ENCODE measurements around the gene HAL. TPM values are rescaled to one million over a fixed set of nuclear protein-coding genes. Genes with fewer than 3 reads are reported as not detected.

Gene HAL
- total and polyA plus RNA-seq, 2 donors (not counting 1 experiment from before 2014, with no cell fraction given): 1.3 to 4.8 TPM

GRCh38 chr12:96045566-96045965 is 49.4 kb upstream of the HAL start:
- Mint-ChIP-seq H3K27me3 (no peaks in the 10 kb centered on the region), H3K9me3 (ENCODE audit: insufficient read depth) (no peaks in the 10 kb centered on the region), H3K27ac (peak overlapping the region; percentile 87), H3K4me3 (peak overlapping the region; percentile 75), H3K4me1 (peaks cover 59% of the 10 kb centered on the region)
- Histone ChIP-seq H3K4me3 (ENCODE audit: control extremely low read depth in 1 of 5, extremely low read depth in 1 of 5, insufficient read depth in 1 of 5, low read depth in 2 of 5, low read length in 4 of 5) (no peak overlapping the region), H3K4me1 (ENCODE audit: control insufficient read depth in 2 of 2, insufficient read depth in 2 of 2, low read length in 2 of 2) (peaks cover 61 to 67% of the 10 kb centered on the region in 2 donors), H3K27me3 (replicated peaks in 1 of 4; ENCODE audit: control extremely low read depth in 1 of 4, control insufficient read depth in 3 of 4, insufficient read depth in 4 of 4, low read length in 3 of 4) (no peaks in the 10 kb centered on the region), H4K20me1 (ENCODE audit: control insufficient read depth, insufficient read depth, low read length, poor library complexity, severe bottlenecking) (no peaks in the 10 kb centered on the region), H3K79me2 (ENCODE audit: control insufficient read depth, insufficient read depth, low read length) (no peaks in the 10 kb centered on the region), H3K9me3 (ENCODE audit: control extremely low read depth in 1 of 3, control insufficient read depth in 2 of 3, insufficient read depth in 1 of 3, low read length in 2 of 3) (peaks cover 0 to 6% (median 0%) of the 10 kb centered on the region in 3 donors), H2AFZ (ENCODE audit: insufficient read depth, low read depth, low read length, poor library complexity, severe bottlenecking) (peak overlapping the region; percentile 53), H3K36me3 (replicated peaks in 1 of 2; ENCODE audit: control extremely low read depth in 1 of 2, control insufficient read depth in 1 of 2, extremely low read depth in 1 of 2, insufficient read depth in 2 of 2, low read length in 1 of 2) (no peaks in the 10 kb centered on the region), H3K27ac (ENCODE audit: low read length in 2 of 2) (peak overlapping the region; percentile 61 to 82), H3K9ac (ENCODE audit: low read length) (no peak overlapping the region), H3K4me2 (replicated peaks; ENCODE audit: low read depth, low read length, poor library complexity, severe bottlenecking) (peak overlapping the region; percentile 63)
- TF ChIP-seq EZH2 (IDR thresholded peaks at IDR 0.05; ENCODE audit: borderline replicate concordance, insufficient read depth, low read depth, low read length, poor library complexity, severe bottlenecking): no peak
- no peak for TF ChIP-seq CTCF (IDR thresholded peaks at IDR 0.05)
- intact Hi-C loops (cut with micrococcal nuclease): loop anchor here (1.0 to 2.0 kb wide), 2 partner anchors 9 to 17 kb away; no protein-coding TSS in a partner anchor
- POLR2A ChIA-PET: interaction anchor here (0.7 to 2.0 kb wide), 4 partner anchors 10 to 458 kb away, joined by 3 to 15 read pairs (median 7); partner anchors contain the start of genes CDK17 and LTA4H
- DNase-seq (peak; percentile 76), ATAC-seq (ENCODE audit: low read depth) (peak; percentile 71)
- CTCF ChIA-PET: interaction anchor here (0.8 to 1.8 kb wide), 5 partner anchors 12 to 471 kb away, joined by 3 to 6 read pairs (median 4); no protein-coding TSS in a partner anchor
- WGBS (ENCODE audit: insufficient coverage): 23% methylated on average over 7 of the region's 7 CpGs

DNA sequence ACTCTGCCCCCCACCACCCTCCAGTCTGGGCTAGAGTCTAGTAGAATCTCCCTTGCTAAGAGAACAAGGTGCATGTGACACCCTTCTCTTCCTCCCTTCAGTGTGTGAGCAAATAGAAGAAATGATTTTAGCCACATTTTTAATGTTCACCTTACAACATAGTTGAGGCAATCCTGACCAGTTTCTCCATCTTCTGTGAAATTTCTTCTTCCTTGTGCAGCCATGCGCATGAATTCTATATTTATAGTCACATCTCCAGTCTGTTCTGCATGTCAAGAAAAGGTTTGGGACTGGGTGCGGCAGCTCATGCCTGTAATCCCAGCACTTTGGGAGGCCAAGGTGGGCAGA is 48.8 kb upstream of the HAL start:
- Histone ChIP-seq H3K9ac (ENCODE audit: low read length) (peak overlapping the region; percentile 10), H3K9me3 (ENCODE audit: control extremely low read depth in 1 of 3, control insufficient read depth in 2 of 3, insufficient read depth in 1 of 3, low read length in 2 of 3) (peaks cover 0 to 6% (median 0%) of the 10 kb centered on the region in 3 donors), H3K27ac (ENCODE audit: low read length in 2 of 2) (peak overlapping the region; percentile 61 to 82), H4K20me1 (ENCODE audit: control insufficient read depth, insufficient read depth, low read length, poor library complexity, severe bottlenecking) (no peaks in the 10 kb centered on the region), H3K36me3 (replicated peaks in 1 of 2; ENCODE audit: control extremely low read depth in 1 of 2, control insufficient read depth in 1 of 2, extremely low read depth in 1 of 2, insufficient read depth in 2 of 2, low read length in 1 of 2) (no peaks in the 10 kb centered on the region), H3K4me3 (ENCODE audit: control extremely low read depth in 1 of 5, extremely low read depth in 1 of 5, insufficient read depth in 1 of 5, low read depth in 2 of 5, low read length in 4 of 5) (peak overlapping the region in 1 of 5 experiments; percentile 26), H3K27me3 (replicated peaks in 1 of 4; ENCODE audit: control extremely low read depth in 1 of 4, control insufficient read depth in 3 of 4, insufficient read depth in 4 of 4, low read length in 3 of 4) (no peaks in the 10 kb centered on the region), H3K4me2 (replicated peaks; ENCODE audit: low read depth, low read length, poor library complexity, severe bottlenecking) (peak overlapping the region; percentile 63), H3K79me2 (ENCODE audit: control insufficient read depth, insufficient read depth, low read length) (no peaks in the 10 kb centered on the region), H3K4me1 (ENCODE audit: control insufficient read depth in 2 of 2, insufficient read depth in 2 of 2, low read length in 2 of 2) (peaks cover 61 to 67% of the 10 kb centered on the region in 2 donors), H2AFZ (ENCODE audit: insufficient read depth, low read depth, low read length, poor library complexity, severe bottlenecking) (no peak overlapping the region)
- Mint-ChIP-seq H3K4me1 (peaks cover 59% of the 10 kb centered on the region), H3K27me3 (no peaks in the 10 kb centered on the region), H3K9me3 (ENCODE audit: insufficient read depth) (no peaks in the 10 kb centered on the region), H3K4me3 (peak overlapping the region; percentile 74), H3K27ac (peak overlapping the region; percentile 87)
- ATAC-seq (ENCODE audit: low read depth) (peak; percentile 4), DNase-seq (no peak)
- TF ChIP-seq EZH2 (IDR thresholded peaks at IDR 0.05; ENCODE audit: borderline replicate concordance, insufficient read depth, low read depth, low read length, poor library complexity, severe bottlenecking) (no peak), CTCF (IDR thresholded peaks at IDR 0.05) (no peak)
- CTCF ChIA-PET: interaction anchor here (0.8 to 1.8 kb wide), 4 partner anchors 11 to 472 kb away, joined by 3 to 6 read pairs (median 4); no protein-coding TSS in a partner anchor
- intact Hi-C loops (cut with micrococcal nuclease): loop anchor here (1.0 to 2.0 kb wide), 2 partner anchors 9 to 18 kb away; no protein-coding TSS in a partner anchor
- POLR2A ChIA-PET: interaction anchor here (1.1 to 2.0 kb wide), 3 partner anchors 9 to 355 kb away, joined by 3 to 15 read pairs (median 10); partner anchors contain the start of genes CDK17 and LTA4H
- WGBS (ENCODE audit: insufficient coverage): 88% methylated on average over 1 of the region's 2 CpGs
